ENCODE results near the gene TBC1D21.

Gene TBC1D21, protein sequence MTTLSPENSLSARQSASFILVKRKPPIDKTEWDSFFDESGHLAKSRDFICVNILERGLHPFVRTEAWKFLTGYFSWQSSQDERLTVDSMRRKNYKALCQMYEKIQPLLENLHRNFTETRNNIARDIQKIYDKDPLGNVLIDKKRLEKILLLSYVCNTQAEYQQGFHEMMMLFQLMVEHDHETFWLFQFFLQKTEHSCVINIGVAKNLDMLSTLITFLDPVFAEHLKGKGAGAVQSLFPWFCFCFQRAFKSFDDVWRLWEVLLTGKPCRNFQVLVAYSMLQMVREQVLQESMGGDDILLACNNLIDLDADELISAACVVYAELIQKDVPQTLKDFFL

DNA sequence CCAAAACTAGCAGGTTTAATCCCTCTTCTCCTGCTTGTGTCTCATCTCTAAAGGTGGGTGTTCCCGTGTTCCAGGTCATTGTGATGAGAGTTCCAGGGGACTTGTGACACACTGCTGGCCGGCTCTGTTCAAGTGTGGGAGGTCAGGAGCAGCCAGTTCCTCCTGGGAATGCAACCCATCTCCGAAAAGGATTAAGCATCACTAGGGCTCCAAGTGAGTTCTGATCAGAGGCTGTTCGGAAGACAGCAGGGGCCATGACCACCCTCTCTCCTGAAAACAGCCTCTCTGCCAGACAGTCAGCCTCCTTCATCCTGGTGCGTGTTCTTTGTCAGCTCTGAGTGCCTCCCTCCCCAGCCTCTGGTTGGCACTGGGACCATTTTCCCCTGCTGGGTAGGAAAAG, at the start of gene TBC1D21:
TBC1D21 (plus strand) TSS at position 109 of the 400 bp plus-strand sequence; CDS start at position 255, 146 bp downstream.
- DNase-seq (ENCODE audit: low read depth, low spot score), result no peak

- no peak for DNase-seq (ENCODE audit: low read depth, low spot score)
Measured at GRCh38 chr15:73826711-73827251, 46.6 kb upstream of the TBC1D21 start.

GRCh38 chr15:73829523-73829922, 43.8 kb upstream of the TBC1D21 start:
- no peak for DNase-seq (ENCODE audit: low read depth, low spot score)

GRCh38 chr15:73832657-73833056, 40.7 kb upstream of the TBC1D21 start:
- no peak for DNase-seq (ENCODE audit: low read depth, low spot score)

- no peak for DNase-seq (ENCODE audit: low read depth, low spot score)
Measured at GRCh38 chr15:73836845-73837244, 36.5 kb upstream of the TBC1D21 start.

DNA sequence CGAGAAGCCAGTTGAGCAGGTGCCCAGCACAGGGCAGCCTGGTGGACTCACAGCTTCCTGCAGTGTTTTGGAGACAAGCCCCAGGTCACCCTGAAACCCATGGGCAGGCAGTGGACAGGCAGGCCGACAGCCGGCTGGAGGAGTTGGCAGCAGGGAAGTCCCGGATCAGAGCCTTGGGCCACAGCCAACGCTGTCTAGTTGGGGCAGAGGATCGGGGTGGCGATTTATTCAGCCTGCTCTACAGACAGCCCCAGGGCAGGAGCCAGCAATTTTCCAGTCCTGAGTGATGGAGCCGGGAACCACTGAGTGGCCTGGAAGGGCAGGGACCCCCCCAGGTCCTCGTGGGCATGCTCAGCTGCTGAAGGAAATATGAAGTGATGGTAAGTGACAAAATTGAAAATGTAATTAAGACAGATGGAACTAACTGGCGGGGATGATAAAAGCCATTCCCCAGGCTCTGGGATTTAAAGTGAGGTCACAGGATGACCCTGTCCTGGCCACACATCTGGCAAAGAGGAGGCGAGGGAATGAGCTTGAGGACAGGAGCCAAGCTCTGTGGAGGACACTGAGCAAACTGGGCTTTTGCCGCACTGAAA, 34.4 kb upstream of the TBC1D21 start:
- no peak for DNase-seq (ENCODE audit: low read depth, low spot score)

DNA sequence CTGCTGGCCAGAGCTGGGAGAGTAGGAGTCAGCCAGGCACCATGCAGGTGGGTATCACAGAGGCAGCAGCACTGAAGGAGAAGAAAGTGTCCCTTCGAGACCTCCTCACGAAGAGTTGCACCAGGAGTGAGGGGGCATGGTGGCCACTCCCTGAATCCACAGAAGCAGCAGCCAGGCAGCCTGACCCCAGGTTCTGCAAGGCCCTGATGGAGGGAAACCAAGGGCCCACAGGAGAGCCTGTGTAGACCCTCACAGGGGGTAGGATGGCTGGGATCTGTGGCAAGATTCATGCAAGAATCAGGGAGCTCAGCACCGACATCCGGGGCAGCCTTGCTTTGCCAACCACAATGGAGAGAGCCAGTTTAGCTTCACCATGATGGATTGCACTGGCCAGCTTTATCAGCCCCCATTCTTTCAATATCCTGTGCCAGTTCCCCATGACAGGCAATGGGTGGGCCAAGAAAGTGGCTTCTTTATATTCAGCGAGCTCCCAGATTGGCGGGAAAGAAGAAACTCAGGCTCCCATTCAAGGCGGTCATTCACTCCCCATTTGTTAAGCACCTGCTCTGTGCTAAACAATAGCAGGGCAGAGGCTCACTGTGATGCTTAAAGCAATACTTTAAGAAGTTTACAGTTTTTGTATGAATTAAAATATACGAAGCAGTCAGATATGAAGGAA, 33.5 kb upstream of the TBC1D21 start:
- no peak for DNase-seq (ENCODE audit: low read depth, low spot score)

DNA sequence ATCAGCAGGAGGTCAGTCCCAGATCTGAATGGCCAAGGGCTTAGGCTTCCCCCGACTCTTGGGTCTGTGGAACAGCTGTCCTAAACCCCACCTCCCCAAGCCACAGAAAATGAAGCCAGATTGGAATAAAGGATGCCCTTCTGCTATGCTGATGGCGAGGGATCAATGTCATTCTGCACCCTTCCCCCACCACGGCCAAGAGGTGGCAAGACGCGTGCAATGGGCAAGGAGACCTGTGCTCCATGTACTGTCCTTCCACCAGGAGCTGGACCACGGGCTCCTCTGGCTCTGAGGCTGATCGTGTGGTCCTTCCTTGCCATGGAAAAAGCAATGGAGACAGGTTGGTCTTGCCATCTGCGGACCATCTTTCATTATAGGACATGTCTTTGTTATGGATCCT, 32.6 kb upstream of the TBC1D21 start:
- DNase-seq (ENCODE audit: low read depth, low spot score), result no peak

DNA sequence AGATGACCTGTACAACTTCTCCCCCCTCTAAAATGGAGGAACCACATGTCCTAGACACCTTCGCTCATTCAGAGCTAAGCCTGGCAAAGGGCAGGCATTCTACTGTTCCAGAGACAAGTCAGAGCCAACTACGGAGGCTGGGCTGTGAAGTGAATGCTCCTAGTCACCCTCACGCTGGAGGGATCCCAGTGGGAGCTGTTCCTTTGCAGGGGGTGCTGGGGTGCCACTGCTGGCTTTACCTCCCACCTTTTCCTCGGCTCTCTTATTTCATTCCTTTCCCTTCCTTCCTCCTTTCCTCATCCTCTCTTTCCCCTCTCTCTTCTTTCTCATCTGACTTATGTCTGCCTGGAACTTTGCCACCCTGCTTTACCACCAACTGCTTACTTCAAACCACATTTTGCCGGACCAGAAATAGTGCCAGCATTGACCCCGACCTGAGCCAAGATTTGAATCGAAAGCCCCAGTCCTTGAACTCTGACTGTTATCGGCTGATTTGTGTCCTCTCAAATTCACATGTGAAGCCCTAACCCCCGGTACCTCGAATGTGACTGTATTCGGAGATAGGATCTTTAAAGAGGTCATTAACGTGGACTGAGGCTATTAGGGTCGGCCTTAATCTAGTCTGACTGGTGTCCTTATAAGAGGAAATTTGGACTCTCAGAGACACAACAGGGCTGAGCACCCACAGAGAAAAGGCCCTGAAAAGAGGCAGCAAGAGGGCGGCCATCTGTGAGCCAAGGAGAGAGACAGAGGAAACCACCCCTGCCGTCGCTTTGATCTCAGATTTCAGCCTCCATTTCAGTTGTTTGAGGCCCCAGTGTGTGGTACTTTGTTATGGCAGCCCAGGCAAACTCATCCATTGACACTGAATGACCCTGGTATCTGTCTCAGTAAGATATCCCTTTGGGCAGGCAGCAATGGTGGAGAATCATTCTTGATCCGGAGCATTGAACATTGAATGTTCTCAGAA, 31.3 kb upstream of the TBC1D21 start:
- no peak for DNase-seq (ENCODE audit: low read depth, low spot score)

DNA sequence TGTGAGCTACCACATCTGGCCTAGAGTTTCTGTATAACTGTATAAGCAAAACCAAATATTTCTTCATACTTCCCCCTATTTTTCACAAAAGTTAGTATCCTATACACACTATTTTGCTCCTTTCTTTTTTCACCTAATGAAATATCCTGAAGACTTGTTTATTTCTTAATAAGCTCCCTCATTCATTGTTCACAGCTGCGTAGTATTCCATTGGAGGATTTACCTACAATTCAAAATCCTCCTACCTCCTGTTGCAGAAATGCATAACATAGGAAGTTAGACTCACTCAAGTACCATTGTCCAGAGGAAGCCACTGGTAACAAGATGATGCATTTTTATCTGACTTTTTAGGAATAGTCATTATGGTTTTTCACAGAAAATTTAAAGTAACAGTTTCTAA, 29.6 kb upstream of the TBC1D21 start:
- DNase-seq (ENCODE audit: low read depth, low spot score), result no peak

DNA sequence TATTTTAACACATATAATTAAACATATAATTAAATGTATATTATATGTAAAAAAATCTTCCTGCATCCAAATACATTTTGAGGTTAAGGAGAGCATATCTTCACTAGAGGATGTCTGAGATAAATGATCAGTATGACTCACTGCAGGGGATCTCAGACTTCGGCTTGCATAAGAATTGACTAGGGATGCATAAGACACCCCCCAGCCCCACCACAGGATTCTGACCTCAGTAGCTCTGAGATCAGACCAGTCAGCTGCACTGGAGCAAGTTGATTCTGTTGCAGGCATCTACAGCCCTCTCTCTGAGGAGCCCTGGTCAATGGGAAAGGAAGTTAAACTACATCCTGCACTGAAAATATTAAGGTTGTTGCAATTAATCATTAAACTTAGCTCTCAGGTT, 29.0 kb upstream of the TBC1D21 start:
- DNase-seq (ENCODE audit: low read depth, low spot score), result no peak

DNA sequence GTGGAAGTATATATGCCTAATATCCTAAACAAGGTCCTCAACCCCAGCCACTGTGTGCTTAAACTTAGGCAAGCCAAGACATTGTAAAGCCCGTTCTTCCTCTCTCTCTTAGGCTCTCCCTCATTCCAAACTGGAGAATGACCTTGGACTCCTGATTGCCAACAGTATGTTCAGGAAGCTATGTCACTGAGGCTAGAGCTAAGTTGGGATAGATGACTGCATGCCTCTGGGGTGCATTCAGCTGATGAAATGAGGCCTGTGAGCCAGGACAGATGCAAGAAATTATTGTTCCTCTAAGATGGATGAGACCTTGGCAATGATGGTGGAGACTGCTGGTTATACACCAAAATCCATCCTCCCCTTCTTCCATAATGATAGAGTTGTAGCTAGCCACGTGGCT, 27.9 kb upstream of the TBC1D21 start:
- DNase-seq (ENCODE audit: low read depth, low spot score), result no peak

DNA sequence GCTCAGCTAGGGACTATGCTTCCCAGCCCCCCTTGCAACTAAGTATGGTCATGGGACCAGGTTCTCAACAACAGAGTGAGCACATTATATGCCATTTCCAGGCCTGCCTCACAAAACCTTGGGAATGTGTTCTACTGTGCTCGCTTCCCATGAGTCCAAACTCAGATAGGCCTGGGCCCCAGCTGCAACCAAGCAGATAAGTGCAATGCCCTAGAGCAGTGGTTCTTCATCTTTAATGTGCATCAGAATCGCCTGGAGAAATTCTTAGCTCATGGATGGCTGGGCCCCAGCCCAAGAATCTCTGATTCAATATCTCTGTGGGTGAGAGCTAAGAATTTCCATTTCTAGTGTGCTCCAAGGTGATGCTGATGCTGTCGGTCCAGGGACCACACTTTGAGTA, 27.5 kb upstream of the TBC1D21 start:
- DNase-seq (ENCODE audit: low read depth, low spot score), result no peak

DNA sequence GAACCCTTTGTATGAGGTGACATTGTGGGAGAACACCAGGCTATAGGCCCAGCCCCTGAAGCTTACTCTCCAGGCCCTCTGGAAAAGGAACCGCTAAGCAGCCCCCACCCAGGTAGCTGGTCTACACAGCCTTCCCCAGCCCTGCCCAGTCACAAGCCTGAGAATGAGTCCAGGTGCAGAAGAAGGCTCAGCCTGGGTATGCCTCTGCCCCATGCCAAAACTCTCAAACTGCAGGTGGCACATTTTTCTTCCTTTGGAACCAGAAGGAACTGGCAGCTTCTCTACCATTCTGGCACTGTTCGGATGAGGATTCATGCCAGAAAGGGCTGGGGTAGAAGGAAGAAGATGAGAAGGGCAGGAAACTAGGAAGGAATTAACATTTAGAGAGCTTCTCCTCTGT, 23.7 kb upstream of the TBC1D21 start:
- DNase-seq (ENCODE audit: low read depth, low spot score), result no peak

GRCh38 chr15:73850228-73850627, 23.1 kb upstream of the TBC1D21 start:
- DNase-seq (ENCODE audit: low read depth, low spot score), result no peak

DNA sequence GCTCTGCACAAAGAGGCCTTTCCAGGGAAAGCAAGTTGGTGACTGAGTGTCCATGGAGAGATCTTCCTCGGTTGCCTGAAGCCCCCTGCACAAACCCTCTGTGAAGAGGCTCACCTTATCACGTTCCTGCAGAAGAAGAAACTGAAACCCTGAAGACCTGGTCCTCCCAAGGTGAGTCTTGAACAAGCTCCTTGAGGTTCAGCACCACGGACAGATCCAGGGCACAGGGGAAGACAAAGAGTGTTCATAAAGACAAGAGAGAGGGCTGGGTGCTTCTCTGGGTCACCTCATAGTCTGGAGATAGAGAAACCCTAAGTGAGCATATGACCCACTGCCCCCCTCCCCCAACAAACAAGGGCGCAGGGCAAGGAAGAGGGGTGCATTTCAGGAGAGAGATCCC, 21.7 kb upstream of the TBC1D21 start:
- no peak for DNase-seq (ENCODE audit: low read depth, low spot score)

GRCh38 chr15:73852507-73852906, 20.9 kb upstream of the TBC1D21 start:
- no peak for DNase-seq (ENCODE audit: low read depth, low spot score)

- no peak for DNase-seq (ENCODE audit: low read depth, low spot score)
Measured at GRCh38 chr15:73854265-73854664, 19.1 kb upstream of the TBC1D21 start.

DNA sequence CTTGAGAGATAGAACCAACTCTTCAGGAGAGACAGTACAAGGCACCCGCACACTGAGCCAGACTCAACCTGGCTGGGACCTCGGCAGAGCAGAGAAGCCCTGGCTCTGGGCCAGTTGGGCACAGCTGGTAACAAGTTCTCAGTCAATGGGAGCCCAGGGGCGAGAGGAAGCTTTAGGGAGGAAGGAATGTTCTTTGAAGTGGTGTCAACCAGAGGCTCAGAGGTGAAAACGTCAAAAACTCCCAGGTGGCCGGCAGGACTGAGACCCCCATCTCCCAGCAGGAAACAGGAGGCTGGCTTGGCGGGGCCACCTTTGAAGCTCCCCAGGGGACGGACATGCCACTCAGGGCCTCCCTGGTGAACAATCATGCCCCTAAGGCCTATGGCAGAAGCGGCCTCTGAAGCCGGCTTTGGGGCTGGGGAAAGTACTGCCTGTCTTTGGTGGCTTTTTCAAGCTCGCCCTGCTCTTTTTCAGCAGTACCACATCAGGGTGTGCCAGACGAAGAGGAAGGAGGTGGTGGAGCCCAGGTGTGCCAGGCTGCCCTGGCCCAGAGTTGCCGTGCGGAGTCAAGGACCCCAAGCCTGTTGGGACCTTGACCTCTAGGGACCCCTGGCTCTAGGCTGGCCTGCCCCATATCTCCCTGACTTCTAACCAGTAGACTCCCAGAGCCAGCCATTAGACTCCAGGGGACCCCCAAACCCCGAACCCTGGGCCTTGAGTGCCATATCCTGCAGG, 16.7 kb upstream of the TBC1D21 start:
- DNase-seq (ENCODE audit: low read depth, low spot score), result no peak

- DNase-seq (ENCODE audit: low read depth, low spot score), result no peak
Measured at GRCh38 chr15:73857193-73857920, 16.0 kb upstream of the TBC1D21 start.

All from activated CD4-positive, CD25-positive, alpha-beta regulatory T cell treated with anti-CD3 and anti-CD28 coated beads, Interleukin-2, amount 50 U/mL, for 16 hours (primary cell).